Activated T-cell treated with anti-CD3 and anti-CD28 coated beads, Interleukin-2, amount 50 U/mL, for 72 hours (primary cell): ENCODE data around the gene SMYD3. TPM values are rescaled to one million over a fixed set of nuclear protein-coding genes. Genes with fewer than 3 reads are reported as not detected.
"Not testable (repeated sequence)": the region's sequence is repeated elsewhere in the genome, so short reads cannot be mapped to it uniquely, and the experiment has no call there.

Experiments
- ATAC-seq, 2 donors: fragments of 150-1000 bp; cut with Tn5 transposase; replicated peaks in 1 of 2; 2 replicates each; pipeline ENCODE4 v1.10.0; 2021; ENCODE audit warnings: moderate library complexity in 2 of 2, mild to moderate bottlenecking in 1 of 2
- DNase-seq, 2 donors: peaks; one replicate each; pipeline ENCODE4 v3.0.0; 2021 to 2022; ENCODE audit warnings: mixed read lengths in 1 of 2
- H3K27ac Mint-ChIP-seq: one replicate; pipeline ENCODE4 v1.8.0; 2022; ENCODE audit warnings: mild to moderate bottlenecking, moderate library complexity, mixed read lengths
- H3K27me3 Mint-ChIP-seq: one replicate; pipeline ENCODE4 v1.8.0; 2022; ENCODE audit warnings: low read depth, mixed read lengths
- H3K36me3 Mint-ChIP-seq, 2 donors: one replicate each; pipeline ENCODE4 v1.8.0; 2022; ENCODE audit warnings: mixed read lengths in 2 of 2, mild to moderate bottlenecking in 1 of 2; ENCODE audit not compliant: insufficient read depth in 2 of 2
- H3K4me1 Mint-ChIP-seq: one replicate; pipeline ENCODE4 v1.8.0; 2022; ENCODE audit warnings: low read depth, mixed read lengths
- H3K4me3 Mint-ChIP-seq, 2 donors: one replicate each; pipeline ENCODE4 v1.8.0; 2022; ENCODE audit warnings: mild to moderate bottlenecking in 2 of 2, mixed read lengths in 2 of 2, moderate library complexity in 2 of 2
- H3K9me3 Mint-ChIP-seq, 2 donors: one replicate each; pipeline ENCODE4 v1.8.0; 2022; ENCODE audit warnings: mixed read lengths in 2 of 2
- total RNA-seq, 2 donors: library from RNA; stranded (reverse); gene quantifications; one replicate each; pipeline ENCODE4 v1.2.3, GENCODE V29; 2022

SMYD3 gene
- total RNA-seq, 2 donors from 2014 or later, result 19.1 to 21.0 TPM

DNA sequence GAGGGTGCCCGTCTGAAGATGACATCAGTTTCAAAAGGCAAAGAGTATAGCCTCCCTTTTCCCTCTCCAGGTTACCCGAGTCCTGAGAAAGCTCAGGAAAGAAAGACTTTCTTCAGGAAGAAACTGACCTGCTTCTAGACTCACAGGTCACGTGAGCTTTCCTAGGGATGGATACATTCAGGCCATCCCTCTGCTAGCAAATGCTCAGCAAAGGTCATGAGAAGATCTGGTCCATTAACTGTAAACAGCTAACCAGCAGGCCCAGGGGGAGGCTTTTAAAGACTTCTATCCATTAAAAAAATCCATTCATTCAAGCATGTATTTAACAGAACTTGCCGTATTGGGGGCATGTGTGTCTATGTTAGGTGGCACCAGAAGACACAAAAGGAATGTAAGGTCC lies 746.8 kb downstream of the SMYD3 start:
- DNase-seq (no peak), ATAC-seq (no peak)
- Mint-ChIP-seq H3K27ac (no peak overlapping the region), H3K36me3 (peaks cover 3 to 12% of the 10 kb centered on the region in 2 donors), H3K9me3 (peaks cover 7 to 17% of the 10 kb centered on the region in 2 donors), H3K4me1 (no peaks in the 10 kb centered on the region), H3K4me3 (no peak overlapping the region), H3K27me3 (no peaks in the 10 kb centered on the region)

DNA sequence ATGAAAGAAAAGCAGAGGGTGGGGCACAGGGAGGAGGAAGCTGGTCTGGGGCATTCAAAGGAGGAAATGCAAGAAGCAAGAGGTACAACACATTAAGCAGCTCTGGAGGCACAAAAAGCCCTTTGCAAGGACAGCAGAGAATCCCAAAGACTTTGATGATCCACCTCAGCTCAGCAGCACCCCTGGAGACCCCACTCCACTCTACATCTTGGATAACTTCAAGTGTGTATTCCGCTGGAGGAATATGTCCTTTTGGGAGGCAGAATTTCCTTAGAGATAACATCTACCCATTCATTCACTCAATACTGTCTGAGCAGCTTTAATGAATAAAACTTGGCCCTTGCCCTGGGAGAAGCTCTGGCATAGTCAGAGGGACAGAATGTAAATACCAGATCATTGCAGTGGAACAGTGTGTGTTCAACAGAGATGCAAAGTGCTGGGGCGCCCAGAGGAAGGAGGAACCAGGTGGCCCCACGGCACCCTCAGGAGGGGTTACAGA lies 752.6 kb downstream of the SMYD3 start:
- no peaks in the 10 kb centered on the region for H3K4me1 Mint-ChIP-seq
- no peaks in the 10 kb centered on the region for H3K27me3 Mint-ChIP-seq
- no peak for ATAC-seq
- H3K9me3 Mint-ChIP-seq, result peaks cover 6 to 20% of the 10 kb centered on the region in 2 donors
- DNase-seq, result no peak
- H3K27ac Mint-ChIP-seq, result no peak overlapping the region
- no peak overlapping the region for H3K4me3 Mint-ChIP-seq
- H3K36me3 Mint-ChIP-seq, result peaks cover 3 to 9% of the 10 kb centered on the region in 2 donors

DNA sequence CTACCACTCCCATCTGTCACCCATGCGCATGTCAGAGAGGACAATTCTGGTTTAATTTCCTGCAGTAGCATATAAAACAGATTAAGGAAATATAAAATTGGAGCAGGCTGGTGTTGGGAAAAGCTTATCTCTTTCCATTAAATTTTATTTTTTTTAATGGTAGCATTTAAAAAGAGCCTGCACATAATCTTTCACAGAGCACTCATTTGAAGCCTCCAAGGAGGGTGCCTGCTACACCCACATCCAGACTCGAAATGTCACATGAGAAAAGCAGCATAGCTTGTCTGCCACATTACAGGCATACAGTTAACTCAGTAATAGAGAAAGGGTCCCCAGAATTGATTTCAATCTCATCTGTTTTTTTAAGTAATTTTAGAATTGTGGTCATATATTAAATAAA lies 753.3 kb downstream of the SMYD3 start:
- ATAC-seq (no peak), DNase-seq (no peak)
- H3K9me3 Mint-ChIP-seq, result peaks cover 6 to 18% of the 10 kb centered on the region in 2 donors
- no peaks in the 10 kb centered on the region for H3K27me3 Mint-ChIP-seq
- peaks cover 7 to 10% of the 10 kb centered on the region in 2 donors for H3K36me3 Mint-ChIP-seq
- H3K27ac Mint-ChIP-seq, result no peak overlapping the region
- H3K4me1 Mint-ChIP-seq, result no peaks in the 10 kb centered on the region
- no peak overlapping the region for H3K4me3 Mint-ChIP-seq

GRCh38 chr1:245752561-245752960 lies 754.5 kb downstream of the SMYD3 start:
- Mint-ChIP-seq H3K4me1 (no peaks in the 10 kb centered on the region), H3K27me3 (no peaks in the 10 kb centered on the region), H3K36me3 (peaks cover 7 to 11% of the 10 kb centered on the region in 2 donors), H3K9me3 (peaks cover 5 to 15% of the 10 kb centered on the region in 2 donors), H3K27ac (no peak overlapping the region), H3K4me3 (no peak overlapping the region)
- ATAC-seq (no peak), DNase-seq (no peak)

DNA sequence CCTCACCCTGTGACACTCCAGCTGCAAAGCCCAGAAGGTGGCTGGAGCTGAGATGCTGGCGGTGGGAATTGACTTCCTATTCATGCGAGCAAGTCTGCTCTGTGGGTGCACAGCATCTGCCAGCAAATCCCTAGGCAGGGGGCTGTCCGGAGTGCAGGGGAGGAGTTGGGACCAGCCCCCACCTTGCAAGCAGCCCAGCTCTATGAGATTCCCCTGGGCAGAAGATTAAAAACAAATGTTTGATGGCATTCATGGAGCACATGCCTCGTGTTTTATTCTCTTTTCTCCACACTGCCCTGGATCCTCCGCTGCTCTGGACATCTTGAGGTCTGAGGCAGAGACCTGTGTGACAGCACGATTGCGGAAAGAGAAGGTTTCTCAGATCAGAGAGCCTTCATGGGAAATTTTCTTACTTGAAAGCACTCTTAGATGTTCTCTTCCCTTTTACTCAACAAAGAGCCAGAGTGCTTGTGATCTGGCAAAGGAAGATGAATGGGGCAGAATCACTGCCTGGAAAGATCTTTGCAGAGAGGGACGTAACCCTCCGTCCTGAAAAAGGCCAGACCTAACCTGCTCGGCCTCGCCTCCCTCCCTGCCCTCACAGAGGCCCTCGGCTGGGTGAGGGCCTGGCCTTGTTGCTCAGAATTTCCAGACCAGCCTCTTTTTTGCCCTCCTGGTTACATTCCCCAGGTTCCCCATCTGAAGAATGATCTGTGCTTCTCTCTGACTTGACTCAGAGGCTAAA lies 755.2 kb downstream of the SMYD3 start:
- Mint-ChIP-seq H3K27ac (no peak overlapping the region), H3K36me3 (peaks cover 11 to 13% of the 10 kb centered on the region in 2 donors), H3K4me1 (no peaks in the 10 kb centered on the region), H3K27me3 (no peaks in the 10 kb centered on the region), H3K4me3 (no peak overlapping the region), H3K9me3 (peaks cover 7 to 11% of the 10 kb centered on the region in 2 donors)
- no peak for ATAC-seq
- DNase-seq, result no peak

DNA sequence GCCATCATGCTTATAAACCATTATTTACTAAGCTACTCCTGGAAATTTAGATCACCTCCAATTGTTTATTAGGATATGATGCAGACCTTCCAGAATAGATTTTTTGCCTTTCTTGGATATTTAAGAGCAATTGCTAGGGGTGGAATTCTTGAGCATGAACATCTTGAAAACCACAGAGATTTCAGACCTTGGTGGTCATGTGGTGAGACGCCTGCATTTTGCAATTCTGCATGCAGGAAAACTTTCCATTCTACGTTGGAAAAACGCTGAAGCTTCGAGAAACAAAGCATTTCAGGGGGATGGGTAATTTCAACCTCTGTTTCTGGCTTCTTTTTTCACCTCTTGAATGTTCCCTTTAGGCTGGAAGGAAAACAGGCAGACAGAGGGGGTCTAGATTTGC lies 756.0 kb downstream of the SMYD3 start:
- Mint-ChIP-seq H3K4me3 (no peak overlapping the region), H3K4me1 (no peaks in the 10 kb centered on the region), H3K27me3 (no peaks in the 10 kb centered on the region), H3K27ac (no peak overlapping the region), H3K9me3 (peaks cover 6% of the 10 kb centered on the region in 2 donors), H3K36me3 (peaks cover 10 to 11% of the 10 kb centered on the region in 2 donors)
- DNase-seq, result no peak
- no peak for ATAC-seq

DNA sequence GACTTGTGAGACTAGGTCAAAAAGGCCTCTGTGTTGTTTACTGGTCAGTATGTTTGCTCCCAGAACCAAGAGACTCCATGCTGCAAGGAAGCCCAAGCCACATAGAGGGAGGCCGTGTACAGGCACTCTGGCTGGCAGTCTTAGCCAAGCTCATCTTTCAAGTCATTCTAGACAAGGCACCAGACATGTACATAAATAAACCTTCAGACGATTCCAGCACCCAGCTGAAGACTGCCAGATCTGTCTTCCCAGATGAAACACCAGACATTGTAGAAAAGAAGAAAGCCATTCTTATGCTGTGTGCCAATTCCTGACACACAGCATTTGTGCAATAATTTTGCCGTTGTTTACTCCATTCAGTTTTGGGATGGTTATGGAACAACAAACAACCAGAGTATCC lies 756.8 kb downstream of the SMYD3 start:
- Mint-ChIP-seq H3K4me1 (no peaks in the 10 kb centered on the region), H3K9me3 (peaks cover 7% of the 10 kb centered on the region in 2 donors), H3K36me3 (peaks cover 13% of the 10 kb centered on the region in 2 donors), H3K27ac (no peak overlapping the region), H3K4me3 (no peak overlapping the region), H3K27me3 (no peaks in the 10 kb centered on the region)
- DNase-seq, result no peak
- ATAC-seq, result no peak

DNA sequence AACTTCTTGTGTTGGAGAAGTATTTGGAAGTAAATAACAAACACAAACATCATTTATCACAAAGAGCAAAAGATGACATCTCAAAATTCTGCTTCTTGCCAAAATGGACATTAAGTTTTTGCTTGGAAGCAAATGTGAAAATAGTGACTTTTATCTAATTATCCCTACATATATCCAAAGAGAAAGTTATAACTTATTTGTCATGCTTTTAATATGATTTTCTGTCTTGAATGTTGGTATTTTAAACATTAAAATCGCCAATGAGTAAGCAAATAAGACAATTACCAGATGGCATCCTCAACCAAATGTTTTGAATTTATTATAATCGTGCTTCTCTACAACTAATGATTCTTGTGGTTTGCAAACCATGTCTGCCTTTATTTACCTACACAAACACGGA lies 758.0 kb downstream of the SMYD3 start:
- Mint-ChIP-seq H3K36me3 (peaks cover 15% of the 10 kb centered on the region in 2 donors), H3K9me3 (peaks cover 7 to 10% of the 10 kb centered on the region in 2 donors), H3K27ac (no peak overlapping the region), H3K4me3 (no peak overlapping the region), H3K4me1 (no peaks in the 10 kb centered on the region), H3K27me3 (no peaks in the 10 kb centered on the region)
- DNase-seq (no peak), ATAC-seq (no peak)

DNA sequence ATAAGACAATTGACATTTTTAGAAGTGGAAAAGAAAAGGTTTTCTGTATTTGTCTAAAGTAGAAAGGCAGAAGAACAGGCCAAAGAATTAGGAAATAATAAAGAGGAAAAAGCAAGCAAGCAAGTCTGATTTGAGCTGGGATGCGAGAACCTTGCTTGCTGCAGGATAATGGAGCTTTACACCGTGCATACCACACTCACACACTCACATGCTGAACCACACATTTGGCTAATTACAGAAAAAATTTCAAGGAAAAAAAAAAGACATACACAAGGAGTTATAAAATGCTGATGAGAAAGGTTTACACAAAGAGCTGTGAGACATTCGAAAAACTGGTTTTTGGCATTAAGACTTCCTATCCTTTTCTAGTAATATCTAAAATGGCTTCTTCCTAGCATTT lies 758.4 kb downstream of the SMYD3 start:
- ATAC-seq (no peak), DNase-seq (no peak)
- Mint-ChIP-seq H3K36me3 (peaks cover 15 to 16% of the 10 kb centered on the region in 2 donors), H3K4me1 (no peaks in the 10 kb centered on the region), H3K27ac (no peak overlapping the region), H3K4me3 (no peak overlapping the region), H3K9me3 (peaks cover 7 to 10% of the 10 kb centered on the region in 2 donors), H3K27me3 (no peaks in the 10 kb centered on the region)

DNA sequence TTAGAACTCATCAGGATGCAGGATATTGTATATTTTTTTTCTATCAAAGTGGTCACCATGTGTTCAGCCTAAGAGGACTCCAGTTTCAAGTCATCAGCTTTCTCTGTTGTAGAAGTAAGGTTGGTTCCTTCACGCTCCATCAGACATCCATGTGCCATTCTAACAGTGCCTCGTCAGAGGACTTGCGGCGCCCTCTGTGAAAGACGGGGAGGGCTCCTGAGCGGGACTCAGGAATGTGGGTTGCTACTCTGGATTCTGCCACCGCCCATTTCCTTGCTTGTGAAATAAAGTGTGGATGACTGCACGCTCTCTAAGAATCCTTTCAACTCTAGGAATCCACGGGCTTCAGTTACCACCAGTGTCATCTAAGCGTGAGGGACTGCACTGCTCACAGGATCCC lies 758.8 kb downstream of the SMYD3 start:
- H3K27me3 Mint-ChIP-seq, result no peaks in the 10 kb centered on the region
- DNase-seq (no peak), ATAC-seq (no peak)
- peaks cover 7 to 10% of the 10 kb centered on the region in 2 donors for H3K9me3 Mint-ChIP-seq
- no peaks in the 10 kb centered on the region for H3K4me1 Mint-ChIP-seq
- H3K27ac Mint-ChIP-seq, result no peak overlapping the region
- no peak overlapping the region for H3K4me3 Mint-ChIP-seq
- peaks cover 15 to 16% of the 10 kb centered on the region in 2 donors for H3K36me3 Mint-ChIP-seq

DNA sequence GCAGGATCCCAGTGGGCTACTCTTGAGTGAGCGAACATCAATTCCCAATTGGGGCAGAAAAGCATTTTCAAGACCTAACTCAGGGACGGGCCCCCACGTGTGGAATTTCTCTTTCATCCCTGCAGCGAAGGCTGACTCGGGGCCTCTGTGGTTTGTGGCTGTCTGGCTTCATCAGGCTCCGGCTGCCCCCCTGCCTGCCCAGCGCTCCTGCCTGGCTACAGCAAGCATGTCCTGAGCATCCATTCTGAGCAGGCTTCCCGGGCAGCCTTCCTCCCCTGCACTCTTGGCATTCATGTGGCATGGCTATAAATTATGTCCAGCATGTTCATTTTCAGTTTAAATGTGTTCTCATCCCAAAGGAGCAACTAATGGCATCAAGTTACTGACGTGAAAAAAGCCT lies 764.2 kb downstream of the SMYD3 start:
- no peak for DNase-seq
- no peaks in the 10 kb centered on the region for H3K4me1 Mint-ChIP-seq
- peaks cover 10 to 12% of the 10 kb centered on the region in 2 donors for H3K9me3 Mint-ChIP-seq
- no peak overlapping the region for H3K4me3 Mint-ChIP-seq
- H3K27ac Mint-ChIP-seq, result no peak overlapping the region
- H3K27me3 Mint-ChIP-seq, result no peaks in the 10 kb centered on the region
- H3K36me3 Mint-ChIP-seq, result peaks cover 7 to 9% of the 10 kb centered on the region in 2 donors
- ATAC-seq, result no peak

- not testable (repeated sequence) for DNase-seq, H3K9me3 Mint-ChIP-seq, H3K27me3 Mint-ChIP-seq, H3K4me3 Mint-ChIP-seq, ATAC-seq, H3K27ac Mint-ChIP-seq, H3K4me1 Mint-ChIP-seq, H3K36me3 Mint-ChIP-seq
Measured at GRCh38 chr1:245740336-245740735, 766.7 kb downstream of the SMYD3 start.

- H3K27me3 Mint-ChIP-seq, result no peaks in the 10 kb centered on the region
- ATAC-seq (no peak), DNase-seq (no peak)
- H3K4me1 Mint-ChIP-seq, result no peaks in the 10 kb centered on the region
- H3K27ac Mint-ChIP-seq, result no peak overlapping the region
- H3K4me3 Mint-ChIP-seq, result no peak overlapping the region
- peaks cover 5 to 16% of the 10 kb centered on the region in 2 donors for H3K36me3 Mint-ChIP-seq
- peaks cover 18 to 29% of the 10 kb centered on the region in 2 donors for H3K9me3 Mint-ChIP-seq
Measured at GRCh38 chr1:245730801-245731200, 776.3 kb downstream of the SMYD3 start.

DNA sequence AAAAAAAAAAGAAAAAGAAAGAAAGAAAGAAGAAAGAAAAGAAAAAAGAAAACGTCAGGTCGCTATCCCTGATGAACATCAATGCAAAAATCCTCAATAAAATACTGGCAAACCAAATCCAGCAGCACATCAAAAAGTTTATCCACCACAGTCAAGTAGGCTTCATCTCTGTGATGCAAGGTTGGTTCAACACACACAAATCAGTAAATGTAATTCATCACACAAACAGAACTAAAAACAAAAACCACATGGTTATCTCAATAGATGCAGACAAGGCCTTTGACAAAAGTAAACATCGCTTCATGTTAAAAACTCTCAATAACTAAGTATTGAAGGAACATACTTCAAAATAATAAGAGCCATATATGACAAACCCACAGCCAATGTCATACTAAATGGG lies 779.0 kb downstream of the SMYD3 start:
- not testable (repeated sequence) for DNase-seq, ATAC-seq, H3K27ac Mint-ChIP-seq, H3K27me3 Mint-ChIP-seq, H3K4me3 Mint-ChIP-seq, H3K4me1 Mint-ChIP-seq
- H3K9me3 Mint-ChIP-seq, result peaks cover 19 to 40% of the 10 kb centered on the region in 2 donors
- H3K36me3 Mint-ChIP-seq, result peaks cover 5 to 16% of the 10 kb centered on the region in 2 donors
